GM23338 (cell line): ENCODE measurements around the gene KCNA3. TPM values are rescaled to one million over a fixed set of nuclear protein-coding genes. Genes with fewer than 3 reads are reported as not detected.

Experiments used
- ATAC-seq: fragments of 200-7000 bp; cut with Tn5 transposase; 3 replicates; pipeline ENCODE4 v1.9.1; 2020
- DNase-seq: peaks from one replicate; pipeline ENCODE4 v3.0.0-alpha.2; 2015; ENCODE audit warnings: low spot score
- H2AFZ ChIP-seq: fragments of 200-600 bp; sonication (generic); 2 replicates; pipeline ENCODE4 v1.8.0; 2016; ENCODE audit warnings: antibody characterized with exemption, mild to moderate bottlenecking, moderate library complexity
- H3F3A ChIP-seq: fragments of 200-600 bp; sonication (generic); replicated peaks from 2 replicates; pipeline ENCODE4 v1.8.0; 2017; ENCODE audit warnings: antibody characterized with exemption, mixed run types, low read depth
- H3K27ac ChIP-seq: fragments of 200-600 bp; sonication (generic); 2 replicates; pipeline ENCODE4 v1.6.1; 2016; ENCODE audit warnings: low read depth
- H3K27me3 ChIP-seq: fragments of 200-600 bp; sonication (generic); 2 replicates; pipeline ENCODE4 v1.8.0; 2016; ENCODE audit warnings: mild to moderate bottlenecking, mixed run types, moderate library complexity; ENCODE audit not compliant: insufficient read depth
- H3K36me3 ChIP-seq: fragments of 200-600 bp; sonication (generic); 2 replicates; pipeline ENCODE4 v1.8.0; 2016; ENCODE audit warnings: mild to moderate bottlenecking; ENCODE audit not compliant: insufficient read depth
- H3K4me1 ChIP-seq: fragments of 200-600 bp; sonication (generic); 2 replicates; pipeline ENCODE4 v1.8.0; 2016; ENCODE audit warnings: mild to moderate bottlenecking, moderate library complexity; ENCODE audit not compliant: insufficient read depth
- H3K4me2 ChIP-seq: fragments of 200-600 bp; sonication (generic); 2 replicates; pipeline ENCODE4 v1.7.1; 2017; ENCODE audit warnings: mixed run types
- H3K4me3 ChIP-seq: fragments of 200-600 bp; sonication (generic); 2 replicates; pipeline ENCODE4 v1.6.1; 2016; ENCODE audit warnings: mixed run types
- H3K79me2 ChIP-seq: fragments of 200-600 bp; sonication (generic); replicated peaks from 2 replicates; pipeline ENCODE4 v1.8.0; 2017; ENCODE audit warnings: mild to moderate bottlenecking; ENCODE audit not compliant: insufficient read depth
- H3K9me2 ChIP-seq: fragments of 200-600 bp; sonication (generic); 2 replicates; pipeline ENCODE4 v1.8.0; 2017; ENCODE audit not compliant: insufficient read depth
- H4K20me1 ChIP-seq: fragments of 200-600 bp; sonication (generic); replicated peaks from 2 replicates; pipeline ENCODE4 v1.8.0; 2017; ENCODE audit warnings: mild to moderate bottlenecking; ENCODE audit not compliant: insufficient read depth
- H3K27ac Mint-ChIP-seq: 2 replicates; pipeline ENCODE4 v1.8.0; 2020; ENCODE audit warnings: inconsistent platforms, mild to moderate bottlenecking, moderate library complexity, mixed read lengths
- H3K27me3 Mint-ChIP-seq: 3 replicates; pipeline ENCODE4 v1.8.0; 2022; ENCODE audit warnings: low read depth, mild to moderate bottlenecking, moderate library complexity, mixed read lengths, inconsistent platforms; ENCODE audit not compliant: insufficient read depth, poor library complexity
- H3K36me3 Mint-ChIP-seq: 3 replicates; pipeline ENCODE4 v1.8.0; 2021; ENCODE audit warnings: low read depth, mild to moderate bottlenecking, inconsistent platforms, moderate library complexity, mixed read lengths
- H3K4me1 Mint-ChIP-seq: 3 replicates; pipeline ENCODE4 v1.8.0; 2020; ENCODE audit warnings: mild to moderate bottlenecking, inconsistent platforms, mixed read lengths
- H3K4me3 Mint-ChIP-seq: 3 replicates; pipeline ENCODE4 v1.8.0; 2021; ENCODE audit warnings: moderate library complexity, mild to moderate bottlenecking, inconsistent platforms, mixed read lengths
- H3K9me3 Mint-ChIP-seq: 3 replicates; pipeline ENCODE4 v1.8.0; 2020; ENCODE audit warnings: moderate library complexity, mild to moderate bottlenecking, inconsistent platforms, mixed read lengths
- CREB1 ChIP-seq: fragments of 250-450 bp; sonication (Bioruptor Pico); IDR thresholded peaks from 2 replicates; pipeline ENCODE4 v1.5.0; 2020; ENCODE audit warnings: low read depth, mild to moderate bottlenecking, moderate library complexity
- EZH2 ChIP-seq: fragments of 200-600 bp; sonication (generic); IDR thresholded peaks from one replicate; pipeline ENCODE4 v1.8.0; 2017; ENCODE audit warnings: antibody characterized with exemption, mild to moderate bottlenecking, low read depth; ENCODE audit not compliant: unreplicated experiment
- EZH2phosphoT487 ChIP-seq: fragments of 200-600 bp; sonication (generic); IDR thresholded peaks from one replicate; pipeline ENCODE4 v1.8.1; 2018; ENCODE audit warnings: antibody characterized with exemption; ENCODE audit not compliant: unreplicated experiment
- JUNB ChIP-seq: IDR thresholded peaks from one replicate; pipeline ENCODE4 v1.6.1; 2016; ENCODE audit warnings: antibody characterized with exemption; ENCODE audit not compliant: unreplicated experiment
- NANOG ChIP-seq: IDR thresholded peaks from 2 replicates; pipeline ENCODE4 v1.6.1; 2016; ENCODE audit warnings: antibody characterized with exemption, borderline replicate concordance
- POLR2AphosphoS5 ChIP-seq: IDR thresholded peaks from 2 replicates; pipeline ENCODE4 v1.6.1; 2016; ENCODE audit warnings: antibody characterized with exemption, low read depth
- REST ChIP-seq: IDR thresholded peaks from one replicate; pipeline ENCODE4 v1.6.1; 2018; ENCODE audit warnings: antibody characterized with exemption; ENCODE audit not compliant: unreplicated experiment
- STAT1 ChIP-seq: IDR thresholded peaks from one replicate; pipeline ENCODE4 v1.6.1; 2016; ENCODE audit warnings: antibody characterized with exemption; ENCODE audit not compliant: unreplicated experiment
- ZNF114 ChIP-seq: fragments of 250-450 bp; sonication (Bioruptor Pico); IDR thresholded peaks from 2 replicates; pipeline ENCODE4 v1.5.0; 2020; ENCODE audit warnings: mild to moderate bottlenecking, moderate library complexity
- ZNF331 ChIP-seq: fragments of 250-450 bp; sonication (Bioruptor Pico); IDR thresholded peaks from 2 replicates; pipeline ENCODE4 v1.5.0; 2020; ENCODE audit warnings: low read depth, mild to moderate bottlenecking, moderate library complexity
- ZNF462 ChIP-seq: fragments of 250-450 bp; sonication (Bioruptor Pico); IDR thresholded peaks from 2 replicates; pipeline ENCODE4 v1.5.0; 2020; ENCODE audit warnings: mild to moderate bottlenecking, moderate library complexity
- polyA plus RNA-seq: library from polyadenylated mRNA; unstranded; fragments of >200 nt; fragmentation: Nextera tagmentation; extraction: Ambion mirVana; gene quantifications from 2 replicates; pipeline ENCODE4 v1.2.1, GENCODE V29; 2016
- total RNA-seq: library from RNA; depleted of rRNA; stranded (reverse); fragments of >200 nt; shearing (Covaris generic); gene quantifications from 2 replicates; pipeline ENCODE4 v1.2.3, GENCODE V29; 2014
- TF ChIP-seq, protein P1 (sequence below): IDR thresholded peaks from 2 replicates; pipeline ENCODE4 v1.6.1; 2016; ENCODE audit warnings: antibody characterized with exemption

The KCNA3 gene
- total and polyA plus RNA-seq, 2 experiments from 2014 or later: 0.32 to 4.2 TPM

DNA sequence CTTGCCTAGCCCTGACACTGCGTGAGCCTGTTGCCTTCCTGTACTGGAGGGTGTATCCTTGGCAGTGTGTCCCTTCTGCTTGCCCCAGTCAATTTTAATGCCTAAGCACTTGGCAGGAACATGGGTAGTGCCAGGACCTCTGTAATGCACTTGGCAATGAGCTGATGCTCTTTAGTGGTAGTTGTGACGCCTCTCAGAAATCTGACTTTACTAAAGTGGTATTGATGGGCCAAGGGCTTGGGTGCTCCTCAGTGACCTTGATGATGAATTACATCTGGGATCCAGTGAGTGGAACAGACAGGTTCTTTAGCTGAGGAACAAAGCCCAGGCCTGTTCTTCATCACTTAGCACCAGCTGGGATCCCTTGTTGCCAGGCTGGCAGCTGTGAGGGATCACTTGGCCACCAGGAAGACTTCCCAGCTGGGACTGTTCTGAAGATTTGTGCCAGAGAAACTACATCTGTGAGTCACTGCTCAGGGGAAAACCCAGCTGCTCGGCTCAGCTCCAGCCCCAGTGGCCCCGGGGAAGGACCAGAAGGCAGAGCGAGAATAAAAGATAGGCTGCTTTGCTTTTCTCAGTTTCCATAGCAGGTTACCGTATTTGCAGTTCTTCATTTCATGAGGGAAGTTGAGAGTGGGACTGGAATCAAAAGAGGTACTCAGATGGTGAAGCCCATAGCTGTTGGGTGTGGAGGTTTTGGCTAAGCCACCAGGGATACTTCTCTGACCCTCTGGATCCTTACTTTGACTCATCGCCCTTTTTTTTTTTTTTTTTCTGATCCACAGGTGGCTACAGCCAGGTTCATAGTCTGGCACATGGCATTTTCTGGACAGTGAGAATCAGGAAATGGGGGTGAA is 40.1 kb downstream of the KCNA3 start (continued):
- TF ChIP-seq EZH2 (no peak), NANOG (no peak), JUNB (no peak)
- TF ChIP-seq, protein P1, sequence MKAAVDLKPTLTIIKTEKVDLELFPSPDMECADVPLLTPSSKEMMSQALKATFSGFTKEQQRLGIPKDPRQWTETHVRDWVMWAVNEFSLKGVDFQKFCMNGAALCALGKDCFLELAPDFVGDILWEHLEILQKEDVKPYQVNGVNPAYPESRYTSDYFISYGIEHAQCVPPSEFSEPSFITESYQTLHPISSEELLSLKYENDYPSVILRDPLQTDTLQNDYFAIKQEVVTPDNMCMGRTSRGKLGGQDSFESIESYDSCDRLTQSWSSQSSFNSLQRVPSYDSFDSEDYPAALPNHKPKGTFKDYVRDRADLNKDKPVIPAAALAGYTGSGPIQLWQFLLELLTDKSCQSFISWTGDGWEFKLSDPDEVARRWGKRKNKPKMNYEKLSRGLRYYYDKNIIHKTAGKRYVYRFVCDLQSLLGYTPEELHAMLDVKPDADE: no peak

GRCh38 chr1:110634086-110634454 is 40.7 kb downstream of the KCNA3 start:
- H3K27ac ChIP-seq: no peak overlapping the region
- H3K9me2 ChIP-seq: no peaks in the 10 kb centered on the region
- no peaks in the 10 kb centered on the region for H3K79me2 ChIP-seq
- no peaks in the 10 kb centered on the region for H4K20me1 ChIP-seq
- no peaks in the 10 kb centered on the region for H3K36me3 ChIP-seq
- 0 out of 2 replicates have a peak, but pooled peaks cover 3% of the 10 kb centered on the region for H3K27me3 ChIP-seq
- Mint-ChIP-seq H3K36me3 (no peaks in the 10 kb centered on the region), H3K4me1 (no peaks in the 10 kb centered on the region), H3K27me3 (peaks cover 3% of the 10 kb centered on the region), H3K4me3 (no peak overlapping the region), H3K27ac (no peak overlapping the region), H3K9me3 (no peaks in the 10 kb centered on the region)
- no peaks in the 10 kb centered on the region for H3K4me1 ChIP-seq
- no peak for DNase-seq
- H3K4me3 ChIP-seq: no peak overlapping the region
- ATAC-seq: no peak
- no peak overlapping the region for H3K4me2 ChIP-seq
- H2AFZ ChIP-seq: no peak overlapping the region
- no peaks in the 10 kb centered on the region for H3F3A ChIP-seq
- TF ChIP-seq ZNF114 (no peak), EZH2phosphoT487 (no peak), REST (no peak), POLR2AphosphoS5 (no peak), STAT1 (no peak), NANOG (no peak), EZH2 (no peak), ZNF331 (CRISPR knock-in tag) (no peak), ZNF462 (CRISPR knock-in tag) (no peak), CREB1 (no peak), JUNB (no peak)
- TF ChIP-seq, protein P1: no peak
